Fibroblast of pulmonary artery (primary cell): ENCODE results near the gene TXNRD2.

Experiments
- DNase-seq: peaks from one replicate; pipeline ENCODE4 v3.0.0-alpha.2; 2010; ENCODE audit warnings: low read depth
- H3K4me3 ChIP-seq: replicated peaks from 2 replicates; pipeline ENCODE4 v1.5.1; 2011; ENCODE audit warnings: low read depth, mild to moderate bottlenecking, control low read depth, low read length, moderate library complexity
- CTCF ChIP-seq: IDR thresholded peaks from 2 replicates; pipeline ENCODE4 v1.5.1; 2011; ENCODE audit warnings: mild to moderate bottlenecking, control low read depth, low read length, inconsistent platforms; ENCODE audit errors: missing control alignments

TXNRD2 gene

DNA sequence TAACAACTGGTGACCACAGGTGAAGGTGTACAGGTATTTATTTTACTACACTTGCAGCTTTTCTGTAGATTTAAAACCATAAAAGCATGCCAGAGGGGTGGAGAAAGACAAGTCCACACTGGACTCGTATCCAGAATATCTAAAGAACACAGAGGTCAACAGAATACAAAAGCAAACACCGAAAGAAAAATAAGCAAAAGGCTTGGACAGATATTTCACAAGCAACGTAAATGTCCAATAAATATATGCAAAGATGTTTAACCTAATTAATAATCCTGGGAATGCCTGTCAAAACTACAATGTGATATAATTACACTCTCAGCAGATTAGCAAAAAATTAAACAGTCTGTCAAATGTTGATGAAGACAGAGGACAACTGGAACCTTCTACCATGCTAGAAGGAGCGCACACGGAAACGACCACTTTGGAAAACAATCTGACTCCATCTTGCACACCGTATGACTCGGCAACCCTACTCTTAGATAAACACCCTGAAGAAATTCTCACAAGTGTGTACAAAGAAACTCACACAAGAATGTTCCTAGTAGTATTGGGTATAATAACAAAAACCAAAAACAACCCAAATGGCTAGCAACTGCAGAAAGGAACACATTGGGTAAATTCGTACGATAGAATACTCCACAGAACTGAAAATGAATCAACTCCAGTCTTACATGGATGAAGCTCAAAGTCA, 114.1 kb downstream of the TXNRD2 start:
- TF ChIP-seq CTCF = no peak
- H3K4me3 ChIP-seq = no peak overlapping the region
- DNase-seq = no peak

DNA sequence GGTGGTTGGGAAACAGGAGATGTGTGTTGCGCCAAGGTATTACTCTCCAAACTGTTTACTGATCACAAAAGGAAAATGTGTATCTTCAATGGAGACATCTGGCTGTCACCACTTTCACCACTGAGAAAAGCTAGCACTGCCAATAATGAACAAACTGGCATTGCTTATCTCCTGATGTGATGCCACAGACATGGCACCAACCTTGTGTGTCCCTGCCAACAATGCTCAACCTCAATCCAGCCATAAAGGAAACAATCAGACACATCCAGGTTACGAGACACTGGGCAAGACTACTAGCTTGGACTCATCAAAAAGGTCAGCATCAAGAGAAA, 115.0 kb downstream of the TXNRD2 start:
- no peak for DNase-seq
- no peak overlapping the region for H3K4me3 ChIP-seq
- no peak for TF ChIP-seq CTCF

DNA sequence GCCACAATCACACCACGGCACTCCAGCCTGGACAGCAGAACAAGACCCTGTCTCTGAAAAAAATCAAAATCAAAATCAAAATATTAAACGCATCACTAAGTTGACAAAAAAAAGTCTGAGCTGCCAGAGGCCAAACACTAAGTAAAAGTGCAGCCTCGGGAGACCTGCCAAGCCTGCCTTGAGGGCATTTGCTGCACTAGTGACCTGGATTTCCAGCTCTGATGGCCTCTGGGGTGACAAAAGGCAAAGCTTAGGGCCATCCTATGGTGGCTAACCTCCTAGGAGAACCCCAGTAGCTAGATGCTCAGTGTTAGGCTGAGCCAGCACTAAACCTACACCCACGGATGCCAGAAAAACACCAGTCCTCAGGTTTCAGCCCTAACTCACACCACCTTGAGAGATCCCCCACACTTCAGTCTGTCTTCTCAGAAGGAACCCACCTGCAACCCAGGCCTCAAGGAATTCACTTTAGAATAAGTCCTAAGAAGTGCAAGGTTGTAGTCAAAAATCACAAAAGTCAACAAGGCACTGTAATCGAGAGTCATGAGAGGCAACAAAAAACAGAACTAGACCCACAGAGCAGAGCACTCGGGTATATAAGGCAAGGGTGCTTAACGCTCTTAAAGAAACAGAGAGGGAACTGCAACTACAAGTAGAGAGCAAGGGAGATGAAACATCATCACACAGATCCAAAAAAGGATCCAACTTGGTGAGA, 115.6 kb downstream of the TXNRD2 start:
- no peak for TF ChIP-seq CTCF
- no peak for DNase-seq
- no peak overlapping the region for H3K4me3 ChIP-seq
